Prostate gland (tissue), 2 donors: ENCODE results near the gene DDX31.

Experiments used
- POLR2A ChIP-seq: fragments of 450-650 bp; IDR thresholded peaks from one replicate; pipeline ENCODE4 v1.6.1; 2016; ENCODE audit warnings: antibody characterized with exemption, mild to moderate bottlenecking
- TF ChIP-seq, protein P1 (sequence below), 4 experiments: fragments of 200-600 bp in 2 of 4; fragments of 450-650 bp in 2 of 4; sonication (generic) in 2 of 4; IDR thresholded peaks; 1 replicate in 3 of 4; 2 replicates in 1 of 4; pipeline ENCODE4 v1.5.1; 2016 to 2019; ENCODE audit warnings: antibody characterized with exemption in 4 of 4, mild to moderate bottlenecking in 2 of 4, moderate library complexity in 2 of 4

DNA sequence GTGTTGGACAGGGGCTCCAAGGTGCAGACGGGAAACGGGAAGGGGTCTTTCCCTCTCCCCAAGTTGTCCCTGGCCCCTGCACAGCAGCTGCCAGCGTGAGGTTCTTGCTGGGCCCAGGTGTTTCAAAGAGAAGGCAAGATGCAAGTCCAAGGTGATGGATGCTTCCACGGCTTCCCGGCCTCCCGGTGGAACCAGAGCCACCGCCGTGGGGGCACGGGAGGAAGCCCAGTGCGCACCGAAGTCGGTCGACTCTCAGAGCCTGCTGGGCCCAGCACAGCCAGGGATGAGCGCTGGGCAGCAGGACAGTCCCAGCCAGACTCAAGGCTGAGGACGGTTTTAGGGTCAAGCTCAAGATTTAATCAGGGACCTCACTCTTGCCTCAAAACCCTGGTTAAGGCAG, 112.6 kb downstream of the DDX31 start:
- TF ChIP-seq, protein P1, sequence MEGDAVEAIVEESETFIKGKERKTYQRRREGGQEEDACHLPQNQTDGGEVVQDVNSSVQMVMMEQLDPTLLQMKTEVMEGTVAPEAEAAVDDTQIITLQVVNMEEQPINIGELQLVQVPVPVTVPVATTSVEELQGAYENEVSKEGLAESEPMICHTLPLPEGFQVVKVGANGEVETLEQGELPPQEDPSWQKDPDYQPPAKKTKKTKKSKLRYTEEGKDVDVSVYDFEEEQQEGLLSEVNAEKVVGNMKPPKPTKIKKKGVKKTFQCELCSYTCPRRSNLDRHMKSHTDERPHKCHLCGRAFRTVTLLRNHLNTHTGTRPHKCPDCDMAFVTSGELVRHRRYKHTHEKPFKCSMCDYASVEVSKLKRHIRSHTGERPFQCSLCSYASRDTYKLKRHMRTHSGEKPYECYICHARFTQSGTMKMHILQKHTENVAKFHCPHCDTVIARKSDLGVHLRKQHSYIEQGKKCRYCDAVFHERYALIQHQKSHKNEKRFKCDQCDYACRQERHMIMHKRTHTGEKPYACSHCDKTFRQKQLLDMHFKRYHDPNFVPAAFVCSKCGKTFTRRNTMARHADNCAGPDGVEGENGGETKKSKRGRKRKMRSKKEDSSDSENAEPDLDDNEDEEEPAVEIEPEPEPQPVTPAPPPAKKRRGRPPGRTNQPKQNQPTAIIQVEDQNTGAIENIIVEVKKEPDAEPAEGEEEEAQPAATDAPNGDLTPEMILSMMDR (IDR thresholded peaks at IDR 0.05), result no peak
- TF ChIP-seq POLR2A, result no peak
